IMR-90 (cell line): Measurements from ENCODE around the gene EGFL7. TPM values are rescaled to one million over a fixed set of nuclear protein-coding genes. Genes with fewer than 3 reads are reported as not detected.

Experiments
- ATAC-seq: fragments of 200-7000 bp; cut with Tn5 transposase; 2 replicates; pipeline ENCODE4 v1.9.1; 2020; ENCODE audit warnings: low read depth, mild to moderate bottlenecking, moderate library complexity
- BruUV-seq: library from RNA; stranded (reverse); fragments of 400-500 nt; replicated peaks from 2 replicates; lab custom pipeline; 2021; lab: Mats Ljungman, UMichigan
- CTCF ChIA-PET: fragments of 300-600 bp; formaldehyde crosslinking; extraction: SDS; loops from one replicate; lab custom pipeline; 2021; ENCODE audit warnings: antibody characterized with exemption; lab: Yijun Ruan, JAX
- POLR2A ChIA-PET: fragments of 300-600 bp; sonication (Branson Sonifier 250); formaldehyde crosslinking; loops from one replicate; lab custom pipeline; 2022; ENCODE audit warnings: antibody characterized with exemption; ENCODE audit not compliant: unreplicated experiment; lab: Charles Lee
- DNase-seq: peaks from one replicate; pipeline ENCODE4 v3.0.0; 2013
- H2AFZ ChIP-seq: replicated peaks from 2 replicates; pipeline ENCODE3; 2013; ENCODE audit warnings: low read length, mild to moderate bottlenecking; ENCODE audit not compliant: poor library complexity
- H2AK5ac ChIP-seq: 2 replicates; pipeline ENCODE4 v1.6.1; 2013; ENCODE audit warnings: low read depth, low read length, inconsistent platforms
- H2AK9ac ChIP-seq: replicated peaks from 2 replicates; pipeline ENCODE3; 2013; ENCODE audit warnings: mild to moderate bottlenecking, low read depth, low read length, moderate library complexity; ENCODE audit not compliant: poor library complexity
- H2BK120ac ChIP-seq: 2 replicates; pipeline ENCODE4 v1.6.1; 2013; ENCODE audit warnings: low read depth, low read length, inconsistent platforms
- H2BK15ac ChIP-seq: 3 replicates; pipeline ENCODE4 v1.6.1; 2013; ENCODE audit warnings: low read depth, low read length, inconsistent platforms
- H2BK20ac ChIP-seq: 2 replicates; pipeline ENCODE4 v1.6.1; 2013; ENCODE audit warnings: low read depth, mild to moderate bottlenecking, inconsistent platforms, low read length, moderate library complexity
- H2BK5ac ChIP-seq: 2 replicates; pipeline ENCODE4 v1.6.1; 2013; ENCODE audit warnings: mild to moderate bottlenecking, low read depth, low read length, inconsistent platforms; ENCODE audit not compliant: poor library complexity, severe bottlenecking
- H3K14ac ChIP-seq: replicated peaks from 2 replicates; pipeline ENCODE4 v1.6.1; 2013; ENCODE audit warnings: low read depth, low read length, inconsistent platforms
- H3K18ac ChIP-seq: 2 replicates; pipeline ENCODE4 v1.6.1; 2013; ENCODE audit warnings: low read depth, low read length, control low read depth
- H3K23ac ChIP-seq: 2 replicates; pipeline ENCODE4 v1.6.1; 2013; ENCODE audit warnings: low read depth, low read length, inconsistent platforms
- H3K27ac ChIP-seq: 2 replicates; pipeline ENCODE4 v1.5.1; 2013; ENCODE audit warnings: mild to moderate bottlenecking, control low read depth, low read length; ENCODE audit not compliant: insufficient read depth
- H3K27me3 ChIP-seq: 2 replicates; pipeline ENCODE4 v1.6.1; 2013; ENCODE audit warnings: low read length; ENCODE audit not compliant: control insufficient read depth, insufficient read depth
- H3K36me3 ChIP-seq: 2 replicates; pipeline ENCODE4 v1.6.1; 2013; ENCODE audit warnings: low read length, mixed read lengths; ENCODE audit not compliant: control insufficient read depth, insufficient read depth
- H3K4ac ChIP-seq: 2 replicates; pipeline ENCODE4 v1.6.1; 2013; ENCODE audit warnings: low read depth, low read length, inconsistent platforms
- H3K4me1 ChIP-seq: 2 replicates; pipeline ENCODE4 v1.6.1; 2013; ENCODE audit warnings: low read length, mixed read lengths; ENCODE audit not compliant: control insufficient read depth, insufficient read depth
- H3K4me2 ChIP-seq: 2 replicates; pipeline ENCODE4 v1.6.1; 2013; ENCODE audit warnings: low read depth, mild to moderate bottlenecking, control low read depth, low read length, moderate library complexity
- H3K4me3 ChIP-seq: 2 replicates; pipeline ENCODE4 v1.5.1; 2013; ENCODE audit warnings: low read depth, mild to moderate bottlenecking, control low read depth, low read length, moderate library complexity; ENCODE audit not compliant: insufficient read depth
- H3K56ac ChIP-seq: 2 replicates; pipeline ENCODE4 v1.6.1; 2013; ENCODE audit warnings: low read length, inconsistent platforms; ENCODE audit not compliant: insufficient read depth; ENCODE audit errors: extremely low read depth
- H3K79me1 ChIP-seq, 2 experiments: 2 replicates each; pipeline ENCODE4 v1.6.1; 2013; ENCODE audit warnings: low read length in 2 of 2, inconsistent platforms in 1 of 2, low read depth in 1 of 2
- H3K9ac ChIP-seq: 2 replicates; pipeline ENCODE4 v1.6.1; 2013; ENCODE audit warnings: low read depth, low read length, control low read depth
- H3K9me1 ChIP-seq: 2 replicates; pipeline ENCODE4 v1.6.1; 2013; ENCODE audit warnings: low read length, inconsistent platforms; ENCODE audit not compliant: insufficient read depth
- H3K9me3 ChIP-seq: 2 replicates; pipeline ENCODE4 v1.6.1; 2013; ENCODE audit warnings: low read length; ENCODE audit not compliant: control insufficient read depth, insufficient read depth
- H4K20me1 ChIP-seq: 2 replicates; pipeline ENCODE4 v1.6.1; 2013; ENCODE audit warnings: low read length, inconsistent platforms; ENCODE audit not compliant: insufficient read depth
- H4K5ac ChIP-seq: 2 replicates; pipeline ENCODE4 v1.6.1; 2013; ENCODE audit warnings: mild to moderate bottlenecking, low read depth, low read length, control low read depth
- H4K8ac ChIP-seq, 2 experiments: 2 replicates each; pipeline ENCODE4 v1.6.1; 2013; ENCODE audit warnings: low read depth in 2 of 2, low read length in 2 of 2, control low read depth in 1 of 2, inconsistent platforms in 1 of 2
- H4K91ac ChIP-seq: 2 replicates; pipeline ENCODE4 v1.6.1; 2013; ENCODE audit warnings: low read depth, low read length, inconsistent platforms; ENCODE audit not compliant: insufficient read depth
- BHLHE40 ChIP-seq: fragments of 150-350 bp; IDR thresholded peaks from 2 replicates; pipeline ENCODE4 v1.6.1; 2016; ENCODE audit warnings: mild to moderate bottlenecking, low read depth, low read length
- CEBPB ChIP-seq: IDR thresholded peaks from 2 replicates; pipeline ENCODE4 v1.6.1; 2012; ENCODE audit warnings: low read depth, low read length, improper control_type of control experiment
- CHD1 ChIP-seq: IDR thresholded peaks from 2 replicates; pipeline ENCODE4 v1.6.1; 2012; ENCODE audit warnings: low read depth, low read length, improper control_type of control experiment
- FOS ChIP-seq: fragments of 150-350 bp; IDR thresholded peaks from 2 replicates; pipeline ENCODE4 v1.6.1; 2016; ENCODE audit warnings: low read depth, low read length
- MAFK ChIP-seq: IDR thresholded peaks from 2 replicates; pipeline ENCODE4 v1.6.1; 2012; ENCODE audit warnings: low read depth, low read length, improper control_type of control experiment
- MAZ ChIP-seq: IDR thresholded peaks from 2 replicates; pipeline ENCODE4 v1.6.1; 2012; ENCODE audit warnings: low read depth, mild to moderate bottlenecking, low read length, improper control_type of control experiment, moderate library complexity, borderline replicate concordance
- MXI1 ChIP-seq: IDR thresholded peaks from 2 replicates; pipeline ENCODE4 v1.6.1; 2012; ENCODE audit warnings: low read depth, mild to moderate bottlenecking, low read length, moderate library complexity, borderline replicate concordance
- NFE2L2 ChIP-seq: fragments of 150-350 bp; IDR thresholded peaks from 2 replicates; pipeline ENCODE4 v1.6.1; 2016; ENCODE audit warnings: low read depth, mild to moderate bottlenecking, low read length
- POLR2A ChIP-seq: IDR thresholded peaks from 2 replicates; pipeline ENCODE4 v1.6.1; 2012; ENCODE audit warnings: mild to moderate bottlenecking, low read depth, low read length
- RAD21 ChIP-seq: IDR thresholded peaks from 2 replicates; pipeline ENCODE4 v1.6.1; 2012; ENCODE audit warnings: low read length, improper control_type of control experiment
- RCOR1 ChIP-seq: IDR thresholded peaks from 2 replicates; pipeline ENCODE4 v1.6.1; 2012; ENCODE audit warnings: mild to moderate bottlenecking, low read length, improper control_type of control experiment; ENCODE audit not compliant: insufficient replicate concordance
- RFX5 ChIP-seq: IDR thresholded peaks from 2 replicates; pipeline ENCODE4 v1.8.0; 2012; ENCODE audit warnings: low read depth, mild to moderate bottlenecking, low read length, moderate library complexity
- USF2 ChIP-seq: fragments of 150-350 bp; IDR thresholded peaks from 2 replicates; pipeline ENCODE4 v1.6.1; 2017; ENCODE audit warnings: mild to moderate bottlenecking, antibody characterized with exemption, low read length, low read depth
- WGBS, 2 experiments: methylation state at CpG; one replicate each; pipeline versions ENCODE4 v1.1.5 to v1.1.7; 2013; ENCODE audit warnings: missing lambda C conversion rate in 2 of 2; ENCODE audit not compliant: insufficient read length in 1 of 2; ENCODE audit errors: extremely low coverage in 2 of 2; 5-methylcytosine and 5-hydroxymethylcytosine counted together
- dilution Hi-C: fragments of 300-500 bp; cut with HindIII; formaldehyde crosslinking; loops from one replicate; pipeline ENCODE4 v1.14.3; 2018; ENCODE audit warnings: low sequenced_read_pairs; ENCODE audit not compliant: unreplicated experiment
- in situ Hi-C: fragments of 300-500 bp; cut with MboI; formaldehyde crosslinking; loops from 3 replicates; pipeline ENCODE4 v1.14.3; 2019; ENCODE audit warnings: low sequenced_read_pairs, inconsistent platforms, mixed read lengths
- intact Hi-C: fragments of 100-400 bp; cut with micrococcal nuclease; formaldehyde crosslinking; loops from 2 replicates; pipeline ENCODE4 v1.10.0; 2022
- polyA plus RNA-seq, 3 experiments: library from polyadenylated mRNA; depleted of rRNA; stranded (reverse); fragments of >200 nt; gene quantifications; 2 replicates each; pipeline ENCODE4 v1.2.3, GENCODE V29; 2012; ENCODE audit warnings: low replicate concordance in 1 of 3
- total RNA-seq: library from RNA; depleted of rRNA; stranded (reverse); fragments of >200 nt; gene quantifications from 2 replicates; pipeline ENCODE4 v1.2.3, GENCODE V29; 2012
- TF ChIP-seq, protein P1 (sequence below): conservative IDR thresholded peaks from 2 replicates; pipeline ENCODE4 v1.5.1; 2012; ENCODE audit warnings: mild to moderate bottlenecking, low read depth, low read length, improper control_type of control experiment

EGFL7 gene
- total and polyA plus RNA-seq, 2 of the 4 experiments (the other 2 are of a cell fraction) = 2.2 to 10.4 TPM

DNA sequence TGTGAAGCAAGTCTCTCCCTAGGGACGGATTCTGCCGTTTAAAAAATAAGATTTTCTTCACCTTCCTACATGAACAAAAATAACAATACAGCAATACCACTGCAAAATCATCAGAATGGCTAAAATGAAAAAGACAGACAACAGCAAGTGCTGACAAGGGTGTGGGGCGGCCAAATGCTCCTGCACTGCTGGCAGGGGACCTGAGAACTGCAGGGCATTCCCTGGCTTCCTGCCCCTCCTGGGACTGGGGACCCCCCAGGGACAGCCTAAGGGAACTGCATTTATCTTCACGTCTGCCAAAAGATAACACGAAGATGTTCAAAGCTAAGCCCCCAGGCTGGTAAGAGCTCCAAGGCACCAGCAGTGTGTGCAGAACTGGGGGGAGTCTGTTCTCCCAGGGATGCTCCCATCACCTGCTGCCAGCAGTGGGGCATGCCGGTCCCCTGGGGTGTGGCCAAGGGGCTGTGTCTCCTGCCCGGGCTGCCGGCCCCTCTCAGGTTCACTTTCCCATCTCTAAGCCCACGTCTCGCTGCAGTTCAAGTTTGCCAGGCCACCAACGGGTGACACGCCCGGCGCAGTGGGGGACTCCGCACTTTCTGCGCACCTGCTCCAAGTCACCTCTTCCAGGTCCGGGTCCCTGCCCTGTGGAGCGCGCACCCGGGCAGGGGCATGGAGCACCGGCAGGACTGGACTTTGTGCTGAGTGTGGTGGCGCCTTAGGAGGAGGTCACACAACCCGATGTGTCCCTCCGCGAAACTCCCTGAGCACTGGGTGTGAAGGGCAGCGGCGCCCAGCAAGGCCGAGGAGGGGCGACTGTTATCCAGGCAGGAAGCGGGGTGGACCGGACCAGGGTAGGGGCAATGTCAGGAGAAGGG, 4.5 kb upstream of the EGFL7 start (continued):
- no peak for TF ChIP-seq NFE2L2

GRCh38 chr9:136658849-136659535, 3.7 kb upstream of the EGFL7 start:
- WGBS, 2 experiments = 60% methylated on average over 9 of the region's 37 CpGs; no CpG with 5 or more reads in 1 of the 2 experiments
- no TSS peak for BruUV-seq
- no peaks in the 10 kb centered on the region for H3K9me3 ChIP-seq
- no peaks in the 10 kb centered on the region for H3K36me3 ChIP-seq
- H2AFZ ChIP-seq = no peak overlapping the region
- no peak overlapping the region for H3K18ac ChIP-seq
- peaks cover 37% of the 10 kb centered on the region for H3K27me3 ChIP-seq
- H3K14ac ChIP-seq = no peak overlapping the region
- H2BK15ac ChIP-seq = no peak overlapping the region
- peak overlapping the region; percentile 42 for H2AK9ac ChIP-seq
- H3K9ac ChIP-seq = no peak overlapping the region
- ATAC-seq (no peak), DNase-seq (no peak)
- H3K4me3 ChIP-seq = no peak overlapping the region
- H3K9me1 ChIP-seq = no peaks in the 10 kb centered on the region
- no peak overlapping the region for H3K4ac ChIP-seq
- no peak overlapping the region for H2AK5ac ChIP-seq
- no peak overlapping the region for H4K5ac ChIP-seq
- intact Hi-C loops (no loop called here), in situ Hi-C loops (no loop called here), dilution Hi-C loops (no loop called here)
- no peaks in the 10 kb centered on the region for H3K4me1 ChIP-seq
- no peak overlapping the region for H3K23ac ChIP-seq
- H4K91ac ChIP-seq = no peak overlapping the region
- H2BK20ac ChIP-seq = no peak overlapping the region
- no peaks in the 10 kb centered on the region for H3K79me1 ChIP-seq
- H3K27ac ChIP-seq = no peak overlapping the region
- no peak overlapping the region for H3K56ac ChIP-seq
- H4K20me1 ChIP-seq = no peaks in the 10 kb centered on the region
- no peak overlapping the region for H3K4me2 ChIP-seq
- ChIA-PET POLR2A (no interaction called here), CTCF (no interaction called here)
- no peak overlapping the region for H4K8ac ChIP-seq
- H2BK5ac ChIP-seq = no peak overlapping the region
- no peak overlapping the region for H2BK120ac ChIP-seq
- no peak for TF ChIP-seq MAZ
- TF ChIP-seq, protein P1, sequence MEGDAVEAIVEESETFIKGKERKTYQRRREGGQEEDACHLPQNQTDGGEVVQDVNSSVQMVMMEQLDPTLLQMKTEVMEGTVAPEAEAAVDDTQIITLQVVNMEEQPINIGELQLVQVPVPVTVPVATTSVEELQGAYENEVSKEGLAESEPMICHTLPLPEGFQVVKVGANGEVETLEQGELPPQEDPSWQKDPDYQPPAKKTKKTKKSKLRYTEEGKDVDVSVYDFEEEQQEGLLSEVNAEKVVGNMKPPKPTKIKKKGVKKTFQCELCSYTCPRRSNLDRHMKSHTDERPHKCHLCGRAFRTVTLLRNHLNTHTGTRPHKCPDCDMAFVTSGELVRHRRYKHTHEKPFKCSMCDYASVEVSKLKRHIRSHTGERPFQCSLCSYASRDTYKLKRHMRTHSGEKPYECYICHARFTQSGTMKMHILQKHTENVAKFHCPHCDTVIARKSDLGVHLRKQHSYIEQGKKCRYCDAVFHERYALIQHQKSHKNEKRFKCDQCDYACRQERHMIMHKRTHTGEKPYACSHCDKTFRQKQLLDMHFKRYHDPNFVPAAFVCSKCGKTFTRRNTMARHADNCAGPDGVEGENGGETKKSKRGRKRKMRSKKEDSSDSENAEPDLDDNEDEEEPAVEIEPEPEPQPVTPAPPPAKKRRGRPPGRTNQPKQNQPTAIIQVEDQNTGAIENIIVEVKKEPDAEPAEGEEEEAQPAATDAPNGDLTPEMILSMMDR = no peak
- no peak for TF ChIP-seq BHLHE40
- TF ChIP-seq NFE2L2 = no peak
- no peak for TF ChIP-seq FOS
- TF ChIP-seq CEBPB = no peak
- TF ChIP-seq RCOR1 = no peak
- TF ChIP-seq RAD21 = no peak
- no peak for TF ChIP-seq MXI1
- TF ChIP-seq RFX5 = no peak
- no peak for TF ChIP-seq CHD1
- no peak for TF ChIP-seq USF2
- no peak for TF ChIP-seq MAFK
- TF ChIP-seq POLR2A = no peak
